Bronchial epithelial cell (primary cell): Measurements from ENCODE around the gene MBNL3. TPM values are rescaled to one million over a fixed set of nuclear protein-coding genes. Genes with fewer than 3 reads are reported as not detected.

Experiments used
- DNase-seq: peaks from one replicate; pipeline ENCODE4 v3.0.0-alpha.2; 2010; ENCODE audit warnings: low read depth
- FAIRE-seq: peaks from 2 replicates; lab custom pipeline; 2011; peaks lifted over from hg19 to GRCh38; lab: Jason Lieb, UNC
- H3K27me3 ChIP-seq: 2 replicates; pipeline ENCODE4 v1.5.1; 2011; ENCODE audit warnings: low read length; ENCODE audit not compliant: control insufficient read depth, insufficient read depth
- H3K36me3 ChIP-seq: 2 replicates; pipeline ENCODE4 v1.5.1; 2011; ENCODE audit warnings: low read length; ENCODE audit not compliant: control insufficient read depth, insufficient read depth
- H3K4me3 ChIP-seq: 2 replicates; pipeline ENCODE4 v1.5.1; 2011; ENCODE audit warnings: mild to moderate bottlenecking, low read depth, low read length, control low read depth
- CTCF ChIP-seq: IDR thresholded peaks from 2 replicates; pipeline ENCODE4 v1.5.1; 2011; ENCODE audit warnings: mild to moderate bottlenecking, moderate library complexity, low read length, control low read depth, inconsistent platforms; ENCODE audit not compliant: insufficient read depth, severe bottlenecking
- total RNA-seq: library from RNA; depleted of rRNA; stranded (reverse); fragments of >200 nt; gene quantifications from 2 replicates; pipeline ENCODE4 v1.2.1, GENCODE V29; 2014

Gene MBNL3
- total RNA-seq, 1 donor from 2014 or later: 3.7 TPM

GRCh38 chrX:132433001-132433400 is 55.8 kb downstream of the MBNL3 start:
- Histone ChIP-seq H3K36me3 (no peaks in the 10 kb centered on the region), H3K27me3 (no peaks in the 10 kb centered on the region), H3K4me3 (no peak overlapping the region)
- no peak for FAIRE-seq
- DNase-seq: no peak
- TF ChIP-seq CTCF: no peak

- no peaks in the 10 kb centered on the region for H3K27me3 ChIP-seq
- no peak for FAIRE-seq
- DNase-seq: no peak
- TF ChIP-seq CTCF: no peak
- no peak overlapping the region for H3K4me3 ChIP-seq
- no peaks in the 10 kb centered on the region for H3K36me3 ChIP-seq
Measured at GRCh38 chrX:132428896-132429295, 59.9 kb downstream of the MBNL3 start.

GRCh38 chrX:132426695-132427281 is 62.0 kb downstream of the MBNL3 start:
- DNase-seq (peak; percentile 63), FAIRE-seq (no peak)
- no peak for TF ChIP-seq CTCF
- no peak overlapping the region for H3K4me3 ChIP-seq
- no peaks in the 10 kb centered on the region for H3K27me3 ChIP-seq
- no peaks in the 10 kb centered on the region for H3K36me3 ChIP-seq

- DNase-seq: no peak
- Histone ChIP-seq H3K27me3 (no peaks in the 10 kb centered on the region), H3K36me3 (no peaks in the 10 kb centered on the region), H3K4me3 (no peak overlapping the region)
- no peak for TF ChIP-seq CTCF
- FAIRE-seq: no peak
Measured at GRCh38 chrX:132425744-132426318, 63.0 kb downstream of the MBNL3 start.

GRCh38 chrX:132423323-132423722 is 65.5 kb downstream of the MBNL3 start:
- Histone ChIP-seq H3K4me3 (no peak overlapping the region), H3K27me3 (no peaks in the 10 kb centered on the region), H3K36me3 (no peaks in the 10 kb centered on the region)
- FAIRE-seq (no peak), DNase-seq (no peak)
- TF ChIP-seq CTCF: no peak

GRCh38 chrX:132415012-132415411 is 73.8 kb downstream of the MBNL3 start:
- Histone ChIP-seq H3K4me3 (no peak overlapping the region), H3K27me3 (no peaks in the 10 kb centered on the region), H3K36me3 (no peaks in the 10 kb centered on the region)
- DNase-seq: no peak
- no peak for FAIRE-seq
- no peak for TF ChIP-seq CTCF
